DOHH2 (cell line): ENCODE data around the gene PPM1J.
"Not testable (repeated sequence)": the region's sequence is repeated elsewhere in the genome, so short reads cannot be mapped to it uniquely, and the experiment has no call there.

Experiments used
- H3F3A ChIP-seq: fragments of 200-600 bp; sonication (generic), shearing (Covaris generic); 2 replicates; pipeline ENCODE4 v1.6.0; 2016; ENCODE audit warnings: antibody characterized with exemption, mild to moderate bottlenecking; ENCODE audit not compliant: control insufficient read depth, insufficient read depth
- H3K27ac ChIP-seq: fragments of 200-600 bp; sonication (generic); 2 replicates; pipeline ENCODE4 v1.5.1; 2014; ENCODE audit warnings: low read depth, mild to moderate bottlenecking, low read length, moderate library complexity
- H3K27me3 ChIP-seq: fragments of 200-600 bp; sonication (generic); 2 replicates; pipeline ENCODE4 v1.6.1; 2014; ENCODE audit warnings: mild to moderate bottlenecking, low read length, mixed read lengths; ENCODE audit not compliant: control insufficient read depth
- H3K36me3 ChIP-seq: fragments of 200-600 bp; sonication (generic); 2 replicates; pipeline ENCODE4 v1.6.1; 2014; ENCODE audit warnings: mild to moderate bottlenecking, low read length, moderate library complexity, mixed read lengths; ENCODE audit not compliant: control insufficient read depth
- H3K4me1 ChIP-seq: fragments of 200-600 bp; sonication (generic); 2 replicates; pipeline ENCODE4 v1.6.1; 2014; ENCODE audit warnings: mild to moderate bottlenecking, low read length, mixed read lengths; ENCODE audit not compliant: control insufficient read depth
- H3K4me2 ChIP-seq: fragments of 200-600 bp; sonication (generic); 2 replicates; pipeline ENCODE4 v1.6.0; 2014; ENCODE audit warnings: mild to moderate bottlenecking, low read length, moderate library complexity
- H3K4me3 ChIP-seq: fragments of 200-600 bp; sonication (generic); 2 replicates; pipeline ENCODE4 v1.5.1; 2014; ENCODE audit warnings: mild to moderate bottlenecking, low read length, mixed read lengths
- H3K79me2 ChIP-seq: fragments of 200-600 bp; sonication (generic); 2 replicates; pipeline ENCODE4 v1.6.1; 2014; ENCODE audit warnings: mild to moderate bottlenecking, low read length, mixed read lengths; ENCODE audit not compliant: control insufficient read depth
- H3K9me2 ChIP-seq: fragments of 200-600 bp; sonication (generic); replicated peaks from 2 replicates; pipeline ENCODE4 v1.6.1; 2014; ENCODE audit warnings: mild to moderate bottlenecking, low read length, mixed read lengths; ENCODE audit not compliant: control insufficient read depth
- H3K9me3 ChIP-seq: fragments of 200-600 bp; sonication (generic); 2 replicates; pipeline ENCODE4 v1.6.1; 2014; ENCODE audit warnings: antibody characterized with exemption, low read length, mixed read lengths; ENCODE audit not compliant: control insufficient read depth, insufficient read depth
- H4K20me1 ChIP-seq: fragments of 200-600 bp; sonication (generic); 2 replicates; pipeline ENCODE4 v1.6.0; 2014; ENCODE audit warnings: low read depth, mild to moderate bottlenecking, antibody characterized with exemption, low read length, moderate library complexity; ENCODE audit not compliant: control insufficient read depth, insufficient read depth
- EZH2phosphoT487 ChIP-seq: fragments of 200-600 bp; sonication (generic); IDR thresholded peaks from 2 replicates; pipeline ENCODE4 v1.6.1; 2017; ENCODE audit warnings: borderline replicate concordance, mild to moderate bottlenecking, antibody characterized with exemption, low read length, moderate library complexity, mixed read lengths
- TF ChIP-seq, protein P1 (sequence below): fragments of 200-600 bp; sonication (generic); IDR thresholded peaks from one replicate; pipeline ENCODE4 v1.5.1; 2014; ENCODE audit warnings: antibody characterized with exemption, mild to moderate bottlenecking, low read depth, low read length; ENCODE audit not compliant: poor library complexity, severe bottlenecking

The PPM1J gene

DNA sequence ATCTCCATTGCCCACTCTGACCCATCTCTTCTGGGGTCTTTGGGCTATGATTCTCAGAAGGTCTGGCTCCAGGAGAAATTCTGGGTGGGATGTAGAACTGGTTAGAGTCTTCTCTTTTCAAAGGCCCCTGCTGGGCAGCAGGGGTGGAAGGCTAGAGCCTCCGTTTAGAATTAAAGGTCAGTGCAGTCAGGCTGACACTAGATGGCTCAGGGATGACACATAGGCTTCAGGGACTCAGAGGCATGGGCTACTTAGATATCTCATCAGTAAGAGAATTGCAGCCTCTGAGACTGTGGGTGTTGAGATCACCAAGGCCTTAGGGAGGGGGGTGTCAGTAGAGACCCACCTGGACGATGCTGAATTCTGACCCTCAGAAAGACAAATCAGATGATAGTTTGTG, 12.6 kb upstream of the PPM1J start:
- no peaks in the 10 kb centered on the region for H3K79me2 ChIP-seq

DNA sequence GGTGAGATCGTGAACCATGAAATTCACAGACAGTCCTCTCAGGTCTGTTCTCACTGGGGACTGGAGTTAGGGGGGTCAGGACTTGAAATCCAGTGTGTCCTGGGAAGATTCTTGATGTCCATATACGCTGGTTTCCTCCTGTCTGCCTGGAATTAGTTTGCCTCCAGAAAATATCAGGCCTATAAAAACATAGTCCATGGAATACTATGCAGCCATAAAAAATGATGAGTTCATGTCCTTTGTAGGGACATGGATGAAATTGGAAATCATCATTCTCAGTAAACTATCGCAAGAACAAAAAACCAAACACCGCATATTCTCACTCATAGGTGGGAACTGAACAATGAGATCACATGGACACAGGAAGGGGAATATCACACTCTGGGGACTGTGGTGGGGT, 9.1 kb upstream of the PPM1J start:
- not testable (repeated sequence) for H3K4me2 ChIP-seq, H4K20me1 ChIP-seq, H3K79me2 ChIP-seq

More for the DNA sequence above, 12.6 kb upstream of the PPM1J start:
- no peak overlapping the region for H3K4me3 ChIP-seq
- H3K4me2 ChIP-seq: no peak overlapping the region
- TF ChIP-seq EZH2phosphoT487: no peak
- TF ChIP-seq, protein P1, sequence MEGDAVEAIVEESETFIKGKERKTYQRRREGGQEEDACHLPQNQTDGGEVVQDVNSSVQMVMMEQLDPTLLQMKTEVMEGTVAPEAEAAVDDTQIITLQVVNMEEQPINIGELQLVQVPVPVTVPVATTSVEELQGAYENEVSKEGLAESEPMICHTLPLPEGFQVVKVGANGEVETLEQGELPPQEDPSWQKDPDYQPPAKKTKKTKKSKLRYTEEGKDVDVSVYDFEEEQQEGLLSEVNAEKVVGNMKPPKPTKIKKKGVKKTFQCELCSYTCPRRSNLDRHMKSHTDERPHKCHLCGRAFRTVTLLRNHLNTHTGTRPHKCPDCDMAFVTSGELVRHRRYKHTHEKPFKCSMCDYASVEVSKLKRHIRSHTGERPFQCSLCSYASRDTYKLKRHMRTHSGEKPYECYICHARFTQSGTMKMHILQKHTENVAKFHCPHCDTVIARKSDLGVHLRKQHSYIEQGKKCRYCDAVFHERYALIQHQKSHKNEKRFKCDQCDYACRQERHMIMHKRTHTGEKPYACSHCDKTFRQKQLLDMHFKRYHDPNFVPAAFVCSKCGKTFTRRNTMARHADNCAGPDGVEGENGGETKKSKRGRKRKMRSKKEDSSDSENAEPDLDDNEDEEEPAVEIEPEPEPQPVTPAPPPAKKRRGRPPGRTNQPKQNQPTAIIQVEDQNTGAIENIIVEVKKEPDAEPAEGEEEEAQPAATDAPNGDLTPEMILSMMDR: no peak
- no peak overlapping the region for H3K27ac ChIP-seq
- no peaks in the 10 kb centered on the region for H3K36me3 ChIP-seq
- H3F3A ChIP-seq: no peaks in the 10 kb centered on the region
- H3K4me1 ChIP-seq: peaks cover 35% of the 10 kb centered on the region
- H3K27me3 ChIP-seq: peaks cover 3% of the 10 kb centered on the region; the same call in 1 of the 2 replicates
- no peaks in the 10 kb centered on the region for H3K9me2 ChIP-seq
- no peaks in the 10 kb centered on the region for H4K20me1 ChIP-seq
- H3K9me3 ChIP-seq: no peaks in the 10 kb centered on the region

DNA sequence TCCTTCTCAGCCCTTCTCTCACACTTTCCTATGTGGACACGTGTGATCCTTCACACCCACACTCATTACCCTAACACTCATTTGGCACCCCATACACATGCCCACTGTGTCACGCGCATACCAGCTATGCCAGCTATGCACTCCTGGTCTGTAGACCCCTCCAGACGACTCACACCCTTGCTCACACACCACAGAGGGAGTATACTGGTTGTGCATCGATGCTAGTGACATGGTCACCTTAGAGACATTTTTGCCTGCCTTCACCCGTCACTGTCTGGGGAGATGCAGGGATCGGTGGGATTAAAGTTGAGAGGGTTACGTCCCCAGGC, 8.3 kb upstream of the PPM1J start:
- H3K4me3 ChIP-seq: no peak overlapping the region
- H3F3A ChIP-seq: no peaks in the 10 kb centered on the region
- H3K4me2 ChIP-seq: no peak overlapping the region
- peaks cover 14% of the 10 kb centered on the region for H3K27me3 ChIP-seq
- H3K79me2 ChIP-seq: no peaks in the 10 kb centered on the region
- TF ChIP-seq EZH2phosphoT487: no peak
- TF ChIP-seq, protein P1: no peak
- H3K36me3 ChIP-seq: no peaks in the 10 kb centered on the region
- no peaks in the 10 kb centered on the region for H3K9me3 ChIP-seq
- H3K27ac ChIP-seq: no peak overlapping the region
- H3K9me2 ChIP-seq: no peaks in the 10 kb centered on the region
- H4K20me1 ChIP-seq: no peaks in the 10 kb centered on the region
- H3K4me1 ChIP-seq: peaks cover 10% of the 10 kb centered on the region; the same call in 1 of the 2 replicates

More for the DNA sequence above, 9.1 kb upstream of the PPM1J start:
- not testable (repeated sequence) for H3F3A ChIP-seq, H3K4me1 ChIP-seq, H3K27me3 ChIP-seq, H3K9me3 ChIP-seq, H3K4me3 ChIP-seq, H3K27ac ChIP-seq, H3K36me3 ChIP-seq, H3K9me2 ChIP-seq

DNA sequence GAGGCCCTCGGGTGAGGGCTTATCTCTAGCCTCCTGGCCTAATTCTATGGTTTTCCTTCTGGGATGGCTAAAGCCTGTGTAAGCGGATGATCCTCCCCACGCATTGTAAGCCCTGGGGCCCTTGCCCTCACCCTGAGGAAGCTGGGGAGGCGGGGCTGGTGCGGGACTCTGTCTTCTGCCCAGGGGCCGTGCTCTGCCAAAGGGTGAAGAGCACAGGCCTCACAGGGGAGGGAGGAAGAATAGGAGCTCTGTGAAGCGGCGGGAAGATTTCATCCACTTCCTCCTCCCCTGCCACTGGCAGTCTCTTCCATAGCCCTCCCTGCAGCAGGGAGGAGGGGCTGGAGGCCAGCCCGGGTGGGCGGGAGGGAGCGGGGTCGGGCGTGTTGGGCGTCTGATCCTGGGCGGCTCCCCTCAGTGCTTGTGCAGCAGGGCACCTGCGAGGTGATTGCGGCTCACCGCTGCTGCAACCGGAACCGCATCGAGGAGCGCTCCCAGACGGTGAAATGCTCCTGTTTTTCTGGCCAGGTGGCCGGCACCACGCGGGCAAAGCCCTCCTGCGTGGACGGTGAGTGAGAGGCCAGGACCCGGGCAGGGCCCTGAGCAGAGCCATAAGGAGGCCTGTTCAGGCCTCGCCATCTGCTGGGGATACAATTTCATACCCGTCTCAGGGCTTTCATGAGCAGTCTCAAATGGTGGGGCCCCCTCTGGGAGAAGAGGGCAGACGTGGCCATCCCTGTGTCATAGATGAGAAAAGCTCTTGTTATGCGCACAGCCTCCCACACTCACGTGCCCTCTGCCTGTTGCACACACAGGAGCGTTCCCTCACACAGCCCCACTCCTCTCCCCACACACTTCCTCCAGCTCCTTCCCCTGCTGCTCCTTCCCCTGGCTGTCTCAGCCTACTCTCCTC, 7.7 kb upstream of the PPM1J start:
- no peak overlapping the region for H3K4me3 ChIP-seq
- H3K4me1 ChIP-seq: peaks cover 11% of the 10 kb centered on the region; the same call in 1 of the 2 replicates
- H4K20me1 ChIP-seq: no peaks in the 10 kb centered on the region
- TF ChIP-seq, protein P1: no peak
- no peak for TF ChIP-seq EZH2phosphoT487
- H3K27me3 ChIP-seq: peaks cover 16% of the 10 kb centered on the region
- H3K9me2 ChIP-seq: no peaks in the 10 kb centered on the region
- no peaks in the 10 kb centered on the region for H3K36me3 ChIP-seq
- no peaks in the 10 kb centered on the region for H3K9me3 ChIP-seq
- H3K79me2 ChIP-seq: no peaks in the 10 kb centered on the region
- H3K27ac ChIP-seq: no peak overlapping the region
- no peak overlapping the region for H3K4me2 ChIP-seq
- no peaks in the 10 kb centered on the region for H3F3A ChIP-seq
